Measurements from ENCODE around the gene NCKAP5.
"Not testable (repeated sequence)": the region's sequence is repeated elsewhere in the genome, so short reads cannot be mapped to it uniquely, and the experiment has no call there.

NCKAP5 gene

DNA sequence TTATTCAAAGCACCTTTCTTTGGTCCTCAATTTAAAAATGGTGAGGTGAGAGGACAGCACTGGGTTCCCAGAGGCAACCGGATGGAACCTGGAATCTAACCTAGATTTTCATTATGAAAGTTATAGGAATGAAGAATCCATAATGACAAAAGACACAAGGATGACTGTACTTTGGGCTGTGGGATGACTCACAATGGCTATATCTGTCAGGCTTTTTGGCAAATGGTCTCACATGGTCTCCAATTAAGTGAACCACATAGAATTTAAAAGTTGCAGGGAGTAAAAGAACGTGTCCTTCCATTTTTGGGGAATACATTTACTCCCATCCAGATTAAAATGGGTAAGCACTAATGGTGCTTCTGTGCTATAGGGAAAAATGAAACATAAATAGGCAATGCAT is 866.5 kb downstream of the NCKAP5 start:
- no peak for DNase-seq (ENCODE audit: low spot score)

DNA sequence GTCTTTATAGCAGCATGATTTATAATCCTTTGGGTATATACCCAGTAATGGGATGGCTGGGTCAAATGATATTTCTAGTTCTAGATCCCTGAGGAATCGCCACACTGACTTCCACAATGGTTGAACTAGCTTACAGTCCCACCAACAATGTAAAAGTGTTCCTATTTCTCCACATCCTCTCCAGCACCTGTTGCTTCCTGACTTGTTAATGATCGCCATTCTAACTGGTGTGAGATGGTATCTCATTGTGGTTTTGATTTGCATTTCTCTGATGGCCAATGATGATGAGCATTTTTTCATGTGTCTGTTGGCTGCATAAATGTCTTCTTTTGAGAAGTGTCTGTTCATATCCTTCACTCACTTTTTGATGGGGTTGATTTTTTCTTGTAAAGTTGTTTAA is 868.5 kb downstream of the NCKAP5 start:
- DNase-seq (ENCODE audit: low spot score): not testable (repeated sequence)

- DNase-seq (ENCODE audit: low spot score): not testable (repeated sequence)
Observed at GRCh38 chr2:132698347-132698746, 869.9 kb downstream of the NCKAP5 start.

DNA sequence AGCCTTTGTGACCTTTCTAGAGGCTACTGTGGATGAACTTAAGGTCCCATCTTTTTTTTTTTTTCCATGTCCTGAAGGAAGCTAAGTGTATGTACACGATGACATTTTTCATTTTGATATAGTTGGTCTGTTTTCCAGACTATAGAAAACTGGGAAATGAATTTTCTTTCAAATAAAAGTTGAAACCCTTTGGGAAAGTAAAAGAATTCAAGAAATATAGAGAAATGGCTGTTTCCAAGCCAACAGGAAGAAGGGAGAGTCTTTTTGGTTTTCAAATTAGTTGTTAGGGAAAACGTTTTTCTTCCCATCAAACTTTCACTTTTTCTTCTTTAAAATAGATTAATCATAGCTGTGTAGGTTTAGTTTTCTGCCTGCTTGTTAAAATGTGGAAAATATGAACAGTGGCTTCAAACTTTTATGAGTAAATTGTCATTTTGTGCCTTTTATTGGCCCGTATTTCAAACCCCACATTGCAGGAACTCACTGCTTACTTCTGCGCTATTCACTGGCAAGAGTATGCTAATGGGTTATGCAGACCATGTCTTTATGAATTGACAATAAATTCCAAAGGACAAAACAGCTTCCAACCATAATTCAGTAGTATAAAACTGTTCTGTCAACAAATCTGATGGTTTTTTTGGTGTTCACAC is 870.6 kb downstream of the NCKAP5 start:
- no peak for DNase-seq (ENCODE audit: low spot score)

GRCh38 chr2:132692816-132693215 is 875.4 kb downstream of the NCKAP5 start:
- no peak for DNase-seq (ENCODE audit: low spot score)

- no peak for DNase-seq (ENCODE audit: low spot score)
Observed at GRCh38 chr2:132691556-132691955, 876.7 kb downstream of the NCKAP5 start.

DNA sequence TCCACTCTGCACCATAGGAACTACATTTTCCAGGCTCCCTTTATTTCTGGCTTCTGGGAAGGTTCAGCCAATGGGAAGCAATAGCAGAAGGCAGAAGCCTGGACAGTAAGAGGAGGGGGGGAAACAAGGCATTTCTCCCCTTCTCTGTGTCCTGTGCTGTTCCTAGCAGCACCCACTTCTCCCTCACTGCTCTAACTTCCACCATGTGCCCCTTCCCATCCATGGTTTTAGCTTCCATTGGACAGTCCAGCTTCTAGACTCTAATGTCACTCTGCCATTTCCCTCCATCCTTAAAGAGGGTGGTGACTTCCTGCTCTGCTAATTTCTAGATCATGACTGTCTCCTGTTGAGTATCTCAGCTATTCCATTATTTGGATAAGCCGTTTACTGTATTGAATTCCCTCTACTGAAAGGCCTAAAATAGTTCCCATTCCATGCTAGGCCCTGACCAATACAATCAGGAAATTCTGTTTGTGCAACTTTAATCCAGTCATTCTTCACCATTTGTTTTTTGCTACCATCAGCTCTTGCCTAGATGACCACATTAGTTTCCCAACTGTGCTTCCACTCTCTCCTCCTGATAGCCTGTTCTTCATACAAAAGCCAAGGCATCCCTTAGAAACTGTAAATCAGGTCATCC is 877.5 kb downstream of the NCKAP5 start:
- DNase-seq (ENCODE audit: low spot score): no peak

DNA sequence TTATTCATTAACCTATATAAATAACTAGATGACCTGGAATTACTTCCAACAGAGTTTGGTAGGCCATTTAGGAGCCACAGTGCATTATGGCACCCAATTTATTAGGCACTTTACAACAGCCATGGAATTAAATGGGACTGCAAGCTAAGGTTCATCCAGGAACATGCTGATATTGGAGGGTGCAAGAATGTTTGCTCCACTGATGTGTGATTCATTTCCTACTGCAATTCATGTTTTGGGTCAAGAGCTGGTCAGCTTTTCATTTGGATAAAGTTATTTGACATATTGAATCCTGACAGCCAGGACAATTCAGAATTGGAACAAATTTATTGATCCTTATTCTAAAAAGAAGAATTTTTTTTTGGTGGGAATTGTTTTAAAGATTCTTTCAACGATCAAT is 886.5 kb downstream of the NCKAP5 start:
- no peak for DNase-seq (ENCODE audit: low spot score)

- no peak for DNase-seq (ENCODE audit: low spot score)
Observed at GRCh38 chr2:132680544-132680943, 887.7 kb downstream of the NCKAP5 start.

- no peak for DNase-seq (ENCODE audit: low spot score)
Observed at GRCh38 chr2:132678483-132678882, 889.8 kb downstream of the NCKAP5 start.

- no peak for DNase-seq (ENCODE audit: low spot score)
Observed at GRCh38 chr2:132677661-132678060, 890.6 kb downstream of the NCKAP5 start.

DNA sequence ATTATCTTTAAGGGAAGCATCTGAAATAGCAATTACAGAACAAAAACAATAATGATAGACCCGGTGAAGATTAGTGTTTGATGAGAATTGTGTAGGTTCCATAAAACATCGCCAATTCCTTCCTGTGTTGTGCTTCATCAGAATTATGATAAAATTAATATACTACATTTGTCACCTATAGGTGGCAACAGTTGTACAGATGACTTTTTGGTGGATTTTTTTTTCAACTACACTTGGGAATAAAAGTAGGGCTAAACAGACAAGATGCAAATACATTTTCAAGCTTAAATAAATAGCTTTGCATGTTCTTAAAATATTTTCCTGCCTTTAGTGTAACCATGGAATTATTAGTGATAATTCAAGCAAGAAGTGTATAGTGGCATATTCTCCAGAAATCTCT is 891.3 kb downstream of the NCKAP5 start:
- no peak for DNase-seq (ENCODE audit: low spot score)

- DNase-seq (ENCODE audit: low spot score): no peak
Observed at GRCh38 chr2:132671151-132671835, 897.0 kb downstream of the NCKAP5 start.

DNA sequence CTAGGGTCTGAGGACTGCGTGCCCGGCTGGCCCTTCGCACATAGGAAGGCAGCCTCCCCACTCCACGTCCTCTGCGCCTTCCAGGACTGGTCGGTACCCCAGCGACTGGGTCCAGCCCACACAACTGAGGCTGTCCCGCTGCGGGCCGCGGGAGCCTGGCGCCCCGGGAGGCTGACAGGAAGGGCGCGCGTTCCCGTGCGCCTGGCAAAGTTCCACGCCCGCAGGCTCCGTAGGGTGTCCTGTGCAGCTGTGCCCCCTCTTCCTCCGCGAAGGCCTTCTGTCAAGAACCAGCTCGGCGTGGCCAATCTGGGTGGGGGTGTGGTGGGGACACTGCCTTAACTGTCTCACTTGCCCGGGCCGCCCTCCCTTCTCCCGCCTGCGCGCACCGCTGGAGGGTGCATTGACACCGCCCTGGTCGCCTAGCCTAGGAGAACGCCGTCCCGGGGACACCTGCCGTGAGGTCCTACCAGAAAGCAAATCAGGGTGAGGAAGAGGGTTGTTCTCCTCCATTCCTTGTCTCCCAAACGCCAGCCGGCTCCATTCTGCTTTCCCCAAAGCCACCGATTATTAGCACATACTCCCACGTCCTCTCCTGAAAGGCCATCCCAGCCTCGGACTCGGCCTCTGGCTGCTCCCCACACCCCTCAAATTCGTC is 897.6 kb downstream of the NCKAP5 start:
- no peak for DNase-seq (ENCODE audit: low spot score)

DNA sequence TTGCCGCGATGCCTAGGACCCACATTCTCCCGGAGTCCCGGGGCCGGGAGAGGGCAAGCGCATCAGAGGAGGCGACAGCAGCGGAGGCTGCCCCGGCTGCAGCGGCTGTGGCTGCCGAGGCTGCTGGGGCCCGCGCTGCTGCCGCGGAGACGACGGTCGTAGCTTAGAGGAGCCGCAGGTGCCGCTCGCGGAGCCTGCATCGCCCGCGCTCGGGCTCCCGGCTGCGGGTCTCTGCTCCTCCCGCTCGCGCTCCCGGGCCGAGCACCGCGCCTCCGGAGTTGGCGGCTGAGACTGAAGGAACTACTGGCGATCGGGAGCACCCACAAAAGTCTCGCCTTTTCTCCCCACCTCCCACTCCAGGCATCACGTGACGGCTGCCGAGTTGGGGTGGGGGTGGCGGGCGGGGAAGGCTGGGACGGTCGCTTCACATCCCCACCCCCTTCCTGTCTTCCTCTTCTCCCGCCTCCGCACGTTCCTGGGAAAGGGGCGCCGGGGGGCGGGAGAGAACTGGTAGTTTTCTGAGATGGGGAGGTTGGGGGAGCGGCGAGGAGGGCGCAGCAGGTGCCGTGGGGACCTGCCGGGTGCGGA is 898.3 kb downstream of the NCKAP5 start, which contains the start of gene LYPD1:
TSS of gene LYPD1 (minus strand) at position 298 of the 588 bp plus-strand sequence. CDS start at position 25, 273 bp downstream.
- no peak for DNase-seq (ENCODE audit: low spot score)

GRCh38 chr2:132668987-132669907 is 899.0 kb downstream of the NCKAP5 start:
- DNase-seq (ENCODE audit: low spot score): no peak

DNA sequence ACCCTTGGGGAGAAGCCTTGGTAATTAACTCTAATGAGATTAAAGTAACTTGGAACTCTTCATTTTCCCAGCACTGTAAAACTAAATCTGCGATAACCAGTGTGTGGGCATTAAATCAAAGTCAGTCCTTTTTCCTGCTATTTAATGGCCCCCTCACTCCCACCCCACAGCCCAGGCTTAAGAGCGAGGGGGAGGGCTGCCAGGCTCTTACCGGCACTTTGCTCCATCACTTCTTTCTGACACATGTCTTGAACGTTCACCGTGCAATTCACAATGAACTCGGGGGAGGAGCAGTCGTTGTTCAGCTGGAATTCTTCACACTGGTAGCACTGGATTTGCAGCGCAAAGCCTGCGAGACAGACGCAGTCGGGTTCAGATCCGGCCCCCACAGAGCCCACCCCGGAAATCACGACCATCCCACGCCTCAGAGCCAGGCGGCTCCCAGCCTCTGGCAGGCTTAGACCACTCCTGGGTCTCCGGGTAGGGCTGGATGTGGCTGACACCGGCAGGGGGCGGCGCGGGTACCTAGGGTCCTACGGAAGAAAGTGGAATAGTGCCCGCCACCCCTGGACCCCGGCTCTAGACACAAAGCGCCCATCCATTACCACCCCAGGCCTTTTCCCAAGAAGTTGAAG is 900.0 kb downstream of the NCKAP5 start:
- no peak for DNase-seq (ENCODE audit: low spot score)

DNA sequence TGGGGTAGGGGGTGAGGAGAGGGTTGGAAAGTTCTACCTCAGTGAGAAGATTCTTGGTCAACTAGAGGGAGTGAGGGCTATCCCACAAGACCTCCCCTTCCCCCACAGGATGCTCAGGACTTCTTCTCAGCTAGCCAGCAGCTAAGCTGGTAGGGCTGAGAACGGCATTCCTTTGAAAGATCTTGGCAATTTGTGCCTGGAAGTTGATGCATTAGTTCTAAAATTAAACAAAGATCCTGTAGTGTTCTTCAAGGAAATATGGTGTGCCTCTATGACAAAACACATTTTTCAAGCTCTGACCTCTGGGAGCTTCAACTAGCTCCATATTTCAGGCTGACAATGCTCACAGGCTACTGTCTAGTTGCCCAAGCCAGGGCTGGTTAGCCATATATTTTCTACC is 900.6 kb downstream of the NCKAP5 start:
- no peak for DNase-seq (ENCODE audit: low spot score)

- DNase-seq (ENCODE audit: low spot score): no peak
Observed at GRCh38 chr2:132665401-132666140, 902.7 kb downstream of the NCKAP5 start.

DNA sequence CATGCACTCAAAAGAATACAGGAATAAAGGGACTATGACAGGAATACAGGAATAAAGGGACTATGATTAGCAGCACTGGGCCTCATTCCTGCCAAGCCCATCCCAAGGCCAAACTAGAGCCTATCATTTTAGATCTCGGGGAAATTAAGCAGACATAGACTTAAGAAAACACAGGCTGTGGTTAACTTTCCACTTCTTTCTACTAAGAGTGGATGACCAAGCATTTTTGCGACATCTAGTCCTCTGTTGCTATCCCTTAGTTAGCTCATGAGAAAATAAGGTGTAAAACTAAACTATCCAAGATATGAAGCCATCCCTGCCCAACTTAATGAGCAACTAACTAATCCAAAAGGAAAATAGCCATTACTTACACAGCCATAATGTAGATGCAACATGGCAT is 904.2 kb downstream of the NCKAP5 start:
- DNase-seq (ENCODE audit: low spot score): no peak

All from germinal center (tissue), 1 donor.